HG03196 (cell line): Measurements from ENCODE around the gene RGS7.

ENCODE experiments used
- ATAC-seq: cut with Tn5 transposase; IDR thresholded peaks from one replicate; pipeline ENCODE4 v1.9.1; 2021; ENCODE audit not compliant: unreplicated experiment

Gene RGS7

DNA sequence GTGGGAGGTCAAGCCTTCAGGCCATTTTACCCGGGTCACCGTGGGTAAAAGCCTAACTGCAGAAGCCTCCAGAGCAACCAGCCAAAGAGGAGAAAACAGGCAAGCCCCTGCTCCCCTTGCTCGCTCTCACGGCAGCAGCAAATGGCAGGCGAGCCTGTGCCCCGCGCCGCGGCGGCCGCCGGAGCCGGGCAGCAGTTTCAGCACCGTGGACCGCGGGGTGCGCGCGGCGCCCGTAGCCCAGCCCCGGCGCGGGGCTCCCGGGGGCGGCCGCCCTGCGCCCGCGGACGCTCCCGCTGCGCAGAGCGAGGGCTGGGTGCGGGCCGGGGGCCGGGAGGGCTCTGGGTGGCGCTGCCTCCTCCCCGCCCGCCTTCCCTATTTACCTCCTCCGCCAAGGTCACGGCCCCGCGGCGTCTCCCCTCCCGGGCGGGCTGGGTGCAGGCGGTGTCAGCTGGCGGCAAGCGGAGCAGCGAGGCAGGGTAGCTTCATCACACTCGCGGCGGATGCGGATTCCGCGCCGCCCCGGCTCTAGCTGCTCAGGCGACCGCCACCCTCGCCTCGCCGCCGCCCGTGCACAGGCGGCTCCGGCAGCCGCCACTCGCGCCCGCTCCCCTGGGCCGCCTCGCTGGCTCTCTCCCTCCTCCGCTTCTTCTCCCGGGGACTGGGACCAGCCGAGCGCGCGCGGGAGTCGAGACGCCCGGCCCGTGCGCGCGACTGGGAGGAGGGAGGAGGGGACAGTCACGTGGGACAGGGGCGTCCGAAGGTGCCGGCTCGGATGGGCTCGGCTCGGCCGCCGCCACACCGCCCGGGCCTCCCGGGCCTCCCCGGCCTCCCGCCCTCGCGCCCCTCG lies at the start of gene RGS7:
TSS of gene RGS7 (minus strand) at position 687 of the 847 bp plus-strand sequence.
- peak; percentile 54 for ATAC-seq

DNA sequence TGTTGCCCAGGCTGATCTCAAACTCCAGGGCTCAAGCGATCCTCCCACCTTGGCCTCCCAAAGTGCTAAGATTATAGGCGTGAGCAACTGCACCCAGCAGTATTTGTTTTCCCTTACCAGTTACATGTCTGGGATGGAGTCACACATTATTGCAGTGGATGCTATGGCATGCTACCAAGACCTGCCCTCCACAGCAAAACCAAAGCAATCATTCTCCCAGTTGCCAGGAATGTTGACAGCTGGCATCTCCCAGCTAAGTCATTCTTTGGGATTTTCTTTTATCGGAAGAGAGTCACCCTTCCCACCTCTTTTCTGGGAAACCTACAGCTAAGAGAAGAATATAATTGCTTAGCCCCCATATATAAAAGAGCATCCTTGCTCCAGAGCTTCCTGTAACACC lies 49.4 kb upstream of the RGS7 start:
- ATAC-seq: no peak

DNA sequence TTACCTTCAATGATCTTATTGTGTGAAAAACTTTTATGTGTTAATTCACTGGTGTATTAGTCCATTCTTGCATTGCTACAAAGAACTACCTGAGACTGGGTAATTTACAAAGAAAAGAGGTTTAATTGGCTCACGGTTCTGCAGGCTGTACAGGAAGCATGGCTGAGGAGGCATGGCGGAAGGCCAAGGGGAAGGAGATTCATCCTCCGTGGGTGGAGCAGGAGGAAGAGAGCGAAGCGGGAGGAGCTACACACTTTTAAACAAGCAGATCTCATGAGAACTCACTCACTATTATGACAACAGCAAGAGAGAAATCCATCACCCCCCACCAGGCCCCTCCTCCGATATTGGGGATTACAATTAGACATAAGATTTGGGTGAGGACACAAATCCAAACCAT lies 44.2 kb upstream of the RGS7 start:
- no peak for ATAC-seq

DNA sequence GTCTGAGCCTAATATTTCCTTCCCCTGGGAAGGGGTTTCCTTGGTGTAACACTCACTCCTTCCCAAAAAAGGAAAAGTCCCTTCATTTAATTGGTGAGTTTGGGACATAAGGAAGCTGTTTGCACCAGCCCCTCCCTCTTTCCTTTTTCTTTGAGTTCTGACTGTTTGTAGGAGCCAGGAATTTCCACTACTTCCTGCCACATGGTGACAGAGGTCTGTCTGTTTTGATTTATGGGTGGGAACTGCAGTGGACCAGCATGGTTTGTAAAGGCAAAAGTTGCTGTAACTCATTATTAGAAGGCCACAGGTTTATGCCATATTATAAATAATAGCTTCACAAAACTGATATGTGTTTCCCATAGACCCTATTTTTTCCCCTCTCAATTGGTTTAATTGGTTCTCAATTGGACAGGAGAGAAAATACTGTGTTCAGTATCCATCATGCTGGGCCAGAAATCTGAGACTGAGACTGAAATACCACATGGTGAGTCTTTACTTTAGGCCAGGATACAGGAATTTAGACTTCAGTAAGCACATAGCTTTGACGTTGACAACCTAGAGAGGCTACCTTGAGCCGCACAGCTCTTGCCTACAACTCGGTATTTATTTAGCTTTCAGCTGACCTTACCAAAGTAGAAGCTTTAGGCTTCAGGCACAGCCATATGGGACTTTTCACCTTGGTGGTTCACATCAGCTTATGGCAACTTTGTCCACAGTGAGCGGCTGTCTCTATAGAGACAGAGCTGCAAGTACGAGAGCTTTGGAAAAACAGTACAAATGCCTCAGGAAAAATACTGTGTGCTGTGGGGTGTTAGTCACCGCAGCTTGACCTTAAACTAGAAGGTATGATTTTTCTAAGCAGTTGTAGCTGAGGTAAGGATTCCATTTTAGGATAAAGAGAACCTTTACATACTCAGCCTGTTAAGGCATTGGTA lies 40.0 kb upstream of the RGS7 start:
- no peak for ATAC-seq

DNA sequence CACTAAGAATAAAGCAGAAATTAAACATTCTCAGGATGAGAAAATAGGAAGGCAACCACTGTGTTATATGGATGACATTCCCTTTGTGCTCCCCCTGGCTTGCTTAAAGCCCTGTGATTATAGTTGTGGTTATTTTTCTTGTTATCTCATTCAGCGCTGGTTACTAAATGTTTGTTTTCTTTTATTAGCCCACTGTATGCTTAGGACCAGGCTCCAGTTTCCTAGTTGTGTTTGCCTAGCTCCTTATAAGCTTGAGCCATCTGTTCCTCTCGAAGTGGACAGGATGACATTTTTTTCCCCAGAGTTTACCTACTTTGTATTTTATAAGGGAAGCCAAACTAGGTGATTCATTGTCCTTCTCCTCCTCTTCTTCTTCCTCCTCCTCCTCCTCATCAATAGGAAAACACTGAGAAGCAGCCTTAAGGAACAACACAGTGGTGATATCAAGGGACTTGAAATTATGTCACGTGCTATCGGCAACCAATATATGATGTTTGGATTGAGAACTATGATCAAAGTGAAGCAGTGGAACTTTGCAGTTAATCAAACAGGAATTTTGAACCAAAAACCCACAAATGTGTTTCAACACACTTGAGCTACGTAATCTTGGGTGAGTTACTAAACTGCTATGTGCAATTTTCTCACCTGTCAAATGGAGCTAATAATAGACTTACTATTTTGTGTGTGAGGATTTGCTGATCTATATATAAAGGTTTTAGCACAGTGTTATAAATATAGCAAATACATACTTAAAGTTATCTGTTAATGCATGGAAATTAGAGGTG lies 35.1 kb upstream of the RGS7 start:
- no peak for ATAC-seq

DNA sequence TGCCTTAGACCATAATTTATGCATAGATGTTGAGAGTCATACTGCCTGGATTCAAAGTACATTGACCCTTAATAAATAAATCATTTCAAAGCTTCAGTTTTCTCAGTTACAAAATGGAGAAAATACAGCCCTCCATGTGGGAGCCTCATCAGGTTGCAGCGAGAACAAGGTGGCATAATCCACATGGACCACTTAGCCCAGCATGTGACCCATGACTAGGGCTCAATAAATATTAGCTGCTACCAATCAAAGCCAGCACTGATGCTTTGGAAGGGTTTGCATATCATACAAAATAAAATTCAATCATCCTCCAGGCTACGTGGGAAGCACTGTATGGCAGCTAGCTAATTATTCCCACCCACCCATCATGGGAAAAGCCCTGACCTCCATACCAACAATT lies 33.5 kb upstream of the RGS7 start:
- ATAC-seq: no peak

DNA sequence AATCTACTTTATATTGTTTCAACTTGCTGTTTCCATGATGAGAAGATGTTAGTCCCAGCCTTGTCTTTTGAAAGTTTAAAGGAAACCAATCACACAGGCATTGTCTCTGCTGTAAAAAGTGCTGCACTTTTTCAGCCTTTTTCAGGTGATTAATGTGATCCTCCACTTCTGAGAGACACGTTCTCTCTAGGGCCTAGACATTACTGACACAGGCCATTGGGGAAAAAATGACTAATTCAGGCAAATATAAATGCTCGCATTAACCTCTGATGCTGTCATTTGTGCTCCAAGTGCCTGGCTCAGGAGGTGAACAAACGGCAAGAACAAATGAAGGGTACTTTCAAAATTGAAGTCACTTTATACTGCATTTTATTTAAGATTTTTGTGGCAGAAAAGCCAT lies 32.4 kb upstream of the RGS7 start:
- ATAC-seq: no peak

DNA sequence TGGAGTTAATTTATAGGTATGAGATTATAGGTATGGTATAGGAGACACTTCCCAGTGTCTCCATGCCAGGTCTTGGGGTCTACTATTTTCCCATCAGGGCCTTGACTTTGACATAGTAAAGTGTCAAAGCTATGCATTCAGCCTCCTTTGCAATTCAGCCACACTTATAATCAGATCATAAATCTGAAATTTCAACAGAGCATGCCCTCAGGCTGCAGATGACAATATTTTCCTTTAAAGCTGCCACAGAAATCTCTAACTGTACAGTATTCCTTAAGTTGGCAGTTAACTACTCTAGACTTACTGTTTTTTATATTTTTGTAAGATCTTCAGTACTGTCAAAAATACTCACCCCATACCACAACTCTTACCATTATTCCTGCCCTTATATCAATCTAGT lies 30.2 kb upstream of the RGS7 start:
- ATAC-seq: no peak

DNA sequence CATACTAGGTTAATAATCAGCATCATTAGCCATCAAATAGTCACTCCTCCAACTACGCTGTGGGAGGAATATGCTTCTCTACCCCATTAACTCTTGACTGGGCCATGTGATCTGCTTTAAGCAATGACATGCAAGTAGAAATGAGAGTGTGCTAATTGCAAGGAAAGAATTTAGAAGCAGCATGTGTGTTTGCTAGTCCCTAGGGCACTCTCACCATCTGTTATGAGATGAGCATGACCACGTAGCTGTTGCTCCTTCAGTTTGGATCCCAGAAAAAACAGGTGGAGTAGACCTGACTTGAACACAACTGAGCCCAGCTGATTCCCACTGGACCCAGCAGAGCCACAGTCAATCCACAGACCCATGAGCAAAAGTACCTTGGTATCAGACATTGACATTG lies 19.7 kb upstream of the RGS7 start:
- no peak for ATAC-seq

DNA sequence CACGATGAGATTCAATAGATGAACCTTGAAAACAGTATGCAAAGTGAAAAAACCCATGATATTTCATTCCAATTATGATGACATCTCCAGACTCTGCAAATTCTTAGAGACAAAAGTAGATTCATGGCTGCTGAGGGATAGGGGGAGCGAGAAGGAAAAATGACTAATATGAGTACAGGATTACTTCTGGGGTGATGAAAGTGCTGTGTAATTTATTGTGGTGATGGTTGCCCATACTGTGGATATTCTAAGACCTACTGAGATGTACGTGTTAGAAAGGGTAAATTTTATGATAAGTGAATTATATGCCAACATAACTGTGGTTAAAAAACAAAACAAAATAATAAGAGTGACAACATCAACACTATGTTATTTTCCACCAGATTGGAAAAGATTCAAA lies 18.9 kb upstream of the RGS7 start:
- ATAC-seq: no peak

DNA sequence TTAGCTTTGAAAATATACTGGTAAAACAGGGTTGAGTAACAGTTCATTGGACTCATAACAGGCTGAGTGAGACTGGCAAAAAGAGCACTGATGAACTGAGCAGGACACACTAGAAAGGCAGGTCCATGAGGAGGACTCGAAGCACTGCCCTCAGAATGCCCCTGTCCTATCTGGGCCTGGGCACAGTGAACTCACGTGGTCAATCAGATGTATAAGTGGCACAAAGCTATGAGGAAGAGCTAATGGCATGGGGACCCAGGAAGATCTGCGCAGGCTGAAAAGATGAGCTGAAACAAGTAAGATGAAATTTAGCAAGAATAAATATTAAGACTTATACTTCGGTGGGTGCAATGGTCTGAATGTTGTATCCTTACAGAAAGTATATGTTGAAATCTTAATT lies 9.2 kb upstream of the RGS7 start:
- no peak for ATAC-seq

DNA sequence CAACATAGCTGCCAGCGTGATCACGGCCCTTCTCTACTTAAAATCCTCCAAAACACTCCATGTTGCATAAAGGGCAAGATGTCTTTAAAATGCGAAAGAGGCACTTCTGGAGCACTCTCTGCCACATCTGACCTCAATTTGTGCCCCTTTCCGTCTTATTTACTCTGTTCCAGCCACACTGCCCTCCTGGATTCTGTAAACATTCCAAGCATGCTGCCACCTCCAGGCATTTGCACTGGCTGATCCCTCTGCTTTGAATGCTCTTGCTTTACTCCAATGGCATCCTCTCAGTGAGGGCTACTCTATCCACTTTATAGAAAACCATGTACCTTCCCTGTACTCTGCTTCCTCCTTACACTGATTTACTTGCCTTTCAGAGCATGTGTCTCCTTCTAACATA lies 5.3 kb upstream of the RGS7 start:
- ATAC-seq: no peak

DNA sequence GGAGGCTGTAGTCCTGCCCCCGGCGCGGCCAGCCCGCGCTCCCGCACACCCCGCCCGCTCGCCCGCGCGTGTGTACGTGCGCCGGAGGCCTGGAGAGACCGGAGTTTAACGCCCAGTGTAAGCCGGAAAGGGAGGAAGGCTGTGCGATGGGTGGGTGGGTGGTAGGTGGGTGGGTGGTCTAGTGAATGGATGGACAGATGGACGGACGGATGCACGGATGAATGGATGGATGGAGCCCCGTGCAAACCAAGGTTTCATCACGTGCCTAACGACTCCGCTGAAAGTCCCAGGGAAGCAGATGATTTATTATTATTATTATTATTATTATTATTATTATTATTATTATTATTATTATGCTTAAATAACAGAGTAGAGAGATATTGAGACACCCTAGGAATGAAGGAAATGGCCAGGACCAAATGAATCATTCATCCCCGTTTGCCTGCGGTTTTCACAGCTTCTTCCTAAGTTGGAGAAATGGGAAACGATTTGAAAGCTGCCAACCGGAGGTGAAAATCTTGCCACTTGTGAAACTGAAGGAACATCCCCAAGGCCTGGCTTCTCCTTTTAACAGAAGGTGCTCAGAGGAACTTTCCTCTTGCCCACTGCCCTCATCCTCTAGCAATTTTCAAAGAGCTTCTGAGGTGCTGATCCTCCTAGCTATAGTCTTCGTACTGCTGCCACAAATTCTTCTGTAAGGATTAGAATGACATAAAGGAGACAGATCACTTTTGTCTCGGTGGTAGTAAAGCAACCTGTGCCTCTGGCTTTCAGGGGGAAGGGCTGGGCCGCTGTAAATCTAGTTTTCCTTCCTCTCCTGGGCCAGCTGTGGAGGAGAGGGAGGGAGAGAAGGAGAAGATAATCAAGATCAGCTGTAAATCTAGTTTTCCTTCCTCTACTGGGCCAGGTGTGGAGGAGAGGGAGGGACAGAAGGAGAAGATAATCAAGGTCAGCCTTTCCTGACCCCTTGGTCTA lies 648 bp upstream of the RGS7 start:
- no peak for ATAC-seq

DNA sequence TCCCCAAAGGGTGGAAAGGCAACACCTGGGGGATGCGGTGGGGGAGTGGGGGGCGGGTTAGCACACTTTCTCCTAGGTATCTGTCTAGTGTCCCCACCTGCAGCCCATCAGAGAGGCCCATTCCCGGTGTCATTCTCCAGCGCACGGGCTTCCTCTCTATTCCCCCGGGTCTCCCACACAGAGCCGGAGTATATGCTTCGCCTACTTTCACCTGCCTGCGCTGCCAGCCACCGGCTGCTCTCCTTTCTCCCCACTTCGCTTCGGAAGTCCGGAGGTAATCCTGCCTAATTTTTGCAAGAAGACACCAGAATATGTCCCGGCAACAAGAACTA lies 852 bp downstream of the RGS7 start:
- ATAC-seq: no peak

DNA sequence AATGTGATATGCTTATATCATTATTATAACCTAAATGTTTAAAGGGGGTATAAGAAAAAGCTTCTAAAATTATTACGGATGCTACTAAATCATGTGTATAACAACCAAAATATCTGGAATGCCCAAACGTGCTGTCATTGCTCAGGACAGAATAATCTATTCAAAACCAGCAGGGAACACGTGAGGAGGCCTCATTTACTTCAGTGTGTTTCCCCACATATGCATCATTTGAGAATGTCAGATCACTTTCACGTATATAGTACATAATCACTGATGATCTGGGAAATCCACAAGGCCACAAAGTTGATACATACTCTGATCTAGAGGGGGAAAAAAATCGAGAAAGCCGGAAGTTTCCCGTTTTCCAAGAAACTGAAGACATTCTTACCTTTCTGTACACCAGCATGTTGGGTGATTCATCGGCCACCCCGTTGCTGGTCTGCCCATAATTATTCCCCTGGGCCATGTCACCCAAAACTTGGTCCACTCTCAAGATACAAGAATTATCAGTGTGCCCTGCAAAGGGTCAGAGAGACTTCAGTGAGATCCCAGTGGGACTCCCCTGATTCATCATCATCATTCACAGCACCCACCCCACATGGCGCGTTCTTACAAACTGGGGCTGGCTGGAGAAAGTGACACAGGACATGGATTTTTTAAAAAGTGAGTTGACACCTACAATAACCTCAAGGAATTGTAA lies 1.5 kb downstream of the RGS7 start:
- no peak for ATAC-seq

DNA sequence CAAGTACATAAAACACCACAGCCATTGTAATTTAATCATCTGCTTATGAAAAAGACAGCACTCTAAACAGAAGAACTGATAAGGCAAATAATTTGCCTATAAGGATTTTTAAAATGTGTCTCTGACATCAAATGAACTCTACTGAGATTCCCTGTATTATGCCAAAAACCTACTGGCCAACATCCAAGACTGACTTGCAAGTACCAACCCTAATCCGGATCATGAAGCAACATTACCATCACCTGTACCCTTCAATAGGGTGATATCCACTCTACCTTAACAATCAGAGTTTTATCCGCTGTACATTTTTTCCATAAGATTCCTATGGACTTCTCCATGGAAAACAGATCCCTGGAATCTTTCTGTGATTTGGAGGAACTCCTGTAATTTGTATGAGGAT lies 4.6 kb downstream of the RGS7 start:
- no peak for ATAC-seq

DNA sequence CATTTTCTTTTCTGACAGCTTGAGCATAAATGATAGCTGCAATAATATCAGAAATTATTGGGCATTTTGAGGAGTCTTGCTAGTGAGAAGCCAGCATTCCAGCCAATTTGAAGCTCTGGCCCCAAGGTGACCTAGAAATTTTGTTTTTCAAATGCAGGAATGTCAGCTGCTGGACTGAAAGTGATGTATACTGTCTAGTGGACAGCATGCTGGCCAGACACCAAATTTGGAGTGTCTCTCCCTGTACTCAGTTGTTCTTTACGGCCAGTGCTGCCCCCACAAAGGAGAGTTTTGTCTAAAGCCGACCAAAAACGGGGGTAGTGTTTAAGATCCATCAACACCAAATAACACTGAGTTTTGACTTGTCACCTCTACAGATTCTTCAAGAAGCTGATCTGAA lies 5.2 kb downstream of the RGS7 start:
- ATAC-seq: no peak

DNA sequence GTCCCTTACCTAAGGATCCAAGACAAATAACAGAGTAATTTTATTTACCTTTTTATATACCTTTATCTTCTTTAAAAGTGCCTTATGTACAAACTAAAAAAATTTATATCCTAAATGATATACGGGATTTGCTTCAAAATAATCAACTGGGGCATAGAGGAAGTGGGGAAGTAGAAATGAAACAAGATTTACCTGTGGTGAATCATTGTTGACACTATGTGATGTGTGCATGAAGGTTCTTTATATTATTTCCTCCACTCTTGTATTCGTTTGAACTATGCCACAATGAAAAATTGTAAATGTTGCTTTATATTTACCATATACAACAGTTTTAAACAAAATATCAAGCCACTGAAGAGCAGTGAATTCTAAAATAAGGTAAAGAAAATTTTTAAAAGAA lies 13.0 kb downstream of the RGS7 start:
- ATAC-seq: no peak

DNA sequence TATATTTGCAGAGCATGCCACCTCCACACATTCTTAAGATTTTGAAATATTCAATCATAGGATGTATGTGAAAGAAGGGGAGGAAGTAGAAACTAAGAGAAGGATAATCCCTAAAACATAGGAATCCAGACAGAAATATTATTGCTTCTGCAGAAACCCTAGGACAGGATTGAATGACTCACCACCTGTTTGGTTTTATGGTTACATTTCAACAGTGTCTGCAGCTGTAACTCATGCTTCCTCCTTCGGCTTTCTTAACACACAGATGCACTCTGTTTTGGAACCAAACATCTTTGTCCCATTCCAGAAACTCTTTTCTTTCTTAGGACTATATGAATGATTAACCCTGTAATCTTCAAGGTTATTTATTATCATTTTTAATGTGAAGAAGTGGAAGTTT lies 20.7 kb downstream of the RGS7 start:
- ATAC-seq: no peak

DNA sequence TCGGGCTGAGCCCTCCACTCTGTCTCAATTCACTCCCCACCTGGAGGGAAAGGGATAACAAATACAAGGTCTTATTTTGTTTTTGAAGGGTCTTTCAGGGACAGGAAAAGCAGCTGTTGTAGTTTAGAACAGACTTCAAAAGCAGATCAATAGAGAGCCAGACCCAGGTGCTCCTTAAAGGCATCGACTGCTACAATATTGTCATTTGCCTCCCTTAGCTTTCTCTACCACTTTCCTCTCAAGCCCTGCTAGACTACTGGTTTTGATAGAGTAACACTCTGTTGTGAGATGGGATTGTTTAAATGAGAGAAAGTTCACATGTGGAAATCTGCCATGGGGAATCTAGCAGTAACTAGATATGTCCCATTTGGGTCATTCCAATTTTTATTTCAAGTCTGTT lies 24.0 kb downstream of the RGS7 start:
- ATAC-seq: no peak
